Retinal pigment epithelial cell (primary cell): ENCODE results near the gene GFOD1.
A peak's percentile ranks its signal among the peaks of the same experiment; 100 is the strongest.

Experiments
- DNase-seq: peaks from one replicate; pipeline ENCODE4 v3.0.0-alpha.2; 2010; ENCODE audit warnings: low read depth
- H3K4me3 ChIP-seq: 2 replicates; pipeline ENCODE4 v1.5.1; 2011; ENCODE audit warnings: mild to moderate bottlenecking, low read length, control low read depth, moderate library complexity
- CTCF ChIP-seq: conservative IDR thresholded peaks from 2 replicates; pipeline ENCODE4 v1.5.1; 2011; ENCODE audit warnings: low read depth, low read length, control low read depth, inconsistent platforms

The GFOD1 gene

GRCh38 chr6:13492357-13492756, 5.0 kb upstream of the GFOD1 start:
- H3K4me3 ChIP-seq: no peak overlapping the region
- TF ChIP-seq CTCF: no peak
- DNase-seq: no peak

GRCh38 chr6:13491538-13491937, 4.1 kb upstream of the GFOD1 start:
- no peak for DNase-seq
- H3K4me3 ChIP-seq: no peak overlapping the region
- no peak for TF ChIP-seq CTCF

- no peak overlapping the region for H3K4me3 ChIP-seq
- DNase-seq: no peak
- TF ChIP-seq CTCF: no peak
Measured at GRCh38 chr6:13490402-13490801, 3.0 kb upstream of the GFOD1 start.

GRCh38 chr6:13488896-13489237, 1.5 kb upstream of the GFOD1 start:
- no peak for DNase-seq
- H3K4me3 ChIP-seq: no peak overlapping the region
- TF ChIP-seq CTCF: no peak

- peak overlapping the region; percentile 62 for H3K4me3 ChIP-seq
- DNase-seq: no peak
- TF ChIP-seq CTCF: no peak
Measured at GRCh38 chr6:13488015-13488895, 855 bp upstream of the GFOD1 start.

- H3K4me3 ChIP-seq: peak overlapping the region; percentile 75
- TF ChIP-seq CTCF: no peak
- no peak for DNase-seq
Measured at GRCh38 chr6:13486679-13487121, 700 bp downstream of the GFOD1 start.

GRCh38 chr6:13485923-13486562, 1.4 kb downstream of the GFOD1 start:
- no peak for TF ChIP-seq CTCF
- no peak for DNase-seq
- peak overlapping the region; percentile 75 for H3K4me3 ChIP-seq
